Osteoblast (primary cell): ENCODE results near the gene CSNK2B. TPM values are rescaled to one million over a fixed set of nuclear protein-coding genes. Genes with fewer than 3 reads are reported as not detected.

Experiments used
- DNase-seq: peaks from one replicate; pipeline ENCODE4 v3.0.0; 2011; ENCODE audit warnings: low spot score, mixed read lengths; ENCODE audit not compliant: insufficient read length; ENCODE audit errors: missing footprints
- H2AFZ ChIP-seq: 2 replicates; pipeline ENCODE4 v1.6.0; 2011; ENCODE audit warnings: mild to moderate bottlenecking, low read length
- H3K27ac ChIP-seq: 2 replicates; pipeline ENCODE4 v1.5.1; 2011; ENCODE audit warnings: mild to moderate bottlenecking, low read depth, low read length, moderate library complexity
- H3K27me3 ChIP-seq: 2 replicates; pipeline ENCODE4 v1.6.0; 2012; ENCODE audit warnings: mild to moderate bottlenecking, control low read depth, inconsistent platforms, low read length, moderate library complexity; ENCODE audit not compliant: insufficient read depth
- H3K36me3 ChIP-seq: 2 replicates; pipeline ENCODE4 v1.5.1; 2011; ENCODE audit warnings: mild to moderate bottlenecking, low read length, control low read depth, moderate library complexity; ENCODE audit not compliant: insufficient read depth
- H3K4me1 ChIP-seq: 2 replicates; pipeline ENCODE4 v1.5.1; 2011; ENCODE audit warnings: mild to moderate bottlenecking, low read length, control low read depth, moderate library complexity; ENCODE audit not compliant: insufficient read depth
- H3K4me2 ChIP-seq: 2 replicates; pipeline ENCODE4 v1.6.0; 2011; ENCODE audit warnings: mild to moderate bottlenecking, low read length; ENCODE audit not compliant: insufficient read depth
- H3K4me3 ChIP-seq: fragments of 200-600 bp; sonication (generic); 3 replicates; pipeline ENCODE4 v1.5.1; 2012; ENCODE audit warnings: mild to moderate bottlenecking, low read length, inconsistent platforms; ENCODE audit not compliant: insufficient read depth
- H3K79me2 ChIP-seq: 2 replicates; pipeline ENCODE4 v1.6.0; 2012; ENCODE audit warnings: mild to moderate bottlenecking, low read length, control low read depth, inconsistent platforms; ENCODE audit not compliant: insufficient read depth
- H3K9me3 ChIP-seq: 2 replicates; pipeline ENCODE4 v1.5.1; 2011; ENCODE audit warnings: low read depth, low read length, control low read depth
- H4K20me1 ChIP-seq: 2 replicates; pipeline ENCODE4 v1.6.0; 2012; ENCODE audit warnings: mild to moderate bottlenecking, low read length, control low read depth; ENCODE audit not compliant: insufficient read depth
- CTCF ChIP-seq: IDR thresholded peaks from 2 replicates; pipeline ENCODE4 v1.5.1; 2011; ENCODE audit warnings: mild to moderate bottlenecking, low read depth, low read length, moderate library complexity; ENCODE audit errors: extremely low read depth
- total RNA-seq: library from RNA; depleted of rRNA; stranded (reverse); fragments of >200 nt; gene quantifications from 2 replicates; pipeline ENCODE4 v1.2.3, GENCODE V29; 2012

Gene CSNK2B
- total RNA-seq, 1 donor: 150 TPM

GRCh38 chr6:31676904-31677303 is 11.0 kb downstream of the CSNK2B start:
- TF ChIP-seq CTCF: no peak
- H4K20me1 ChIP-seq: no peaks in the 10 kb centered on the region

GRCh38 chr6:31677955-31678354 is 12.1 kb downstream of the CSNK2B start:
- H2AFZ ChIP-seq: no peak overlapping the region
- H3K4me3 ChIP-seq: no peak overlapping the region
- H3K9me3 ChIP-seq: no peaks in the 10 kb centered on the region
- TF ChIP-seq CTCF: no peak
- H3K4me2 ChIP-seq: no peak overlapping the region
- H3K4me1 ChIP-seq: peaks cover 15% of the 10 kb centered on the region
- peaks cover 5% of the 10 kb centered on the region for H3K36me3 ChIP-seq
- no peaks in the 10 kb centered on the region for H3K27me3 ChIP-seq
- no peak overlapping the region for H3K27ac ChIP-seq
- no peak for DNase-seq
- H4K20me1 ChIP-seq: no peaks in the 10 kb centered on the region
- H3K79me2 ChIP-seq: no peaks in the 10 kb centered on the region

More at GRCh38 chr6:31676904-31677303, 11.0 kb downstream of the CSNK2B start:
- Histone ChIP-seq H2AFZ (no peak overlapping the region), H3K4me1 (peaks cover 15% of the 10 kb centered on the region), H3K27me3 (no peaks in the 10 kb centered on the region), H3K79me2 (no peaks in the 10 kb centered on the region), H3K27ac (no peak overlapping the region), H3K4me2 (no peak overlapping the region), H3K9me3 (no peaks in the 10 kb centered on the region), H3K36me3 (peaks cover 13% of the 10 kb centered on the region), H3K4me3 (no peak overlapping the region)
- DNase-seq: no peak

- Histone ChIP-seq H3K4me2 (peak within 1 kb of the TSS; percentile 94), H3K9me3 (no peaks in the 10 kb centered on the region), H3K79me2 (no peaks in the 10 kb centered on the region), H3K27me3 (no peaks in the 10 kb centered on the region), H3K27ac (peak within 1 kb of the TSS; percentile 47), H3K36me3 (no peaks in the 10 kb centered on the region), H2AFZ (peak within 1 kb of the TSS; percentile 76), H3K4me3 (peak within 1 kb of the TSS; percentile 71), H4K20me1 (no peaks in the 10 kb centered on the region), H3K4me1 (peaks cover 15% of the 10 kb centered on the region)
- TF ChIP-seq CTCF: peak; percentile 79
- DNase-seq: peak; percentile 97
Measured at GRCh38 chr6:31680226-31681134, 14.6 kb downstream of the CSNK2B start, which contains the start of gene LY6G5C. Gene LY6G5C (minus strand): TSS chr6:31681067. CDS start chr6:31680373, 694 bp downstream.

- peak overlapping the region; percentile 76 for H2AFZ ChIP-seq
- no peaks in the 10 kb centered on the region for H3K27me3 ChIP-seq
- no peaks in the 10 kb centered on the region for H3K9me3 ChIP-seq
- DNase-seq: peak; percentile 94
- H3K4me2 ChIP-seq: peak overlapping the region; percentile 94
- peak overlapping the region; percentile 71 for H3K4me3 ChIP-seq
- peaks cover 4% of the 10 kb centered on the region for H3K36me3 ChIP-seq
- peaks cover 15% of the 10 kb centered on the region for H3K4me1 ChIP-seq
- no peaks in the 10 kb centered on the region for H4K20me1 ChIP-seq
- peak overlapping the region; percentile 47 for H3K27ac ChIP-seq
- no peaks in the 10 kb centered on the region for H3K79me2 ChIP-seq
- no peak for TF ChIP-seq CTCF
Measured at GRCh38 chr6:31681135-31681671, 15.3 kb downstream of the CSNK2B start.
